GM19025 (cell line): Measurements from ENCODE around the gene SP140.
"Not testable (repeated sequence)": the region's sequence is repeated elsewhere in the genome, so short reads cannot be mapped to it uniquely, and the experiment has no call there.

ENCODE experiments used
- ATAC-seq: cut with Tn5 transposase; IDR thresholded peaks from one replicate; pipeline ENCODE4 v1.9.1; 2021; ENCODE audit warnings: mild to moderate bottlenecking, low read depth, moderate library complexity; ENCODE audit not compliant: unreplicated experiment

SP140 gene

DNA sequence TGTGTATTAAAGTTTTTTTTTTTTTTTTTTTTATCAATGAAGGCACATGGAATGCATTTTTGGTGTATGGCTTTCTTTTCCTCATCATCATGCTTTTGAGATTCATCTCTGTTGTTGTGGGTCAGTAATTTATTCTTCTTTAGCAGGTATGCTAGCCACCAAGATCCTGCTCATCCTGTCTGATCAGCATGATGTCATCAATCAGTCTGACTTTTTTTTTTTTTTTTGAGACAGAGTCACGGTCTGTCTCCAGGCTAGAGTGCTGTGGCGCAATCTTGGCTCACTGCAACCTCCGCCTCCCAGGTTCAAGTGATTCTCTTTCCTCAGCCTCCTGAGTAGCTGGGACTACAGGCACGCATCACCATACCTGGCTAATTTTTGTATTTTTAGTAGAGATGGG lies 2.7 kb upstream of the SP140 start:
- ATAC-seq, result not testable (repeated sequence)

DNA sequence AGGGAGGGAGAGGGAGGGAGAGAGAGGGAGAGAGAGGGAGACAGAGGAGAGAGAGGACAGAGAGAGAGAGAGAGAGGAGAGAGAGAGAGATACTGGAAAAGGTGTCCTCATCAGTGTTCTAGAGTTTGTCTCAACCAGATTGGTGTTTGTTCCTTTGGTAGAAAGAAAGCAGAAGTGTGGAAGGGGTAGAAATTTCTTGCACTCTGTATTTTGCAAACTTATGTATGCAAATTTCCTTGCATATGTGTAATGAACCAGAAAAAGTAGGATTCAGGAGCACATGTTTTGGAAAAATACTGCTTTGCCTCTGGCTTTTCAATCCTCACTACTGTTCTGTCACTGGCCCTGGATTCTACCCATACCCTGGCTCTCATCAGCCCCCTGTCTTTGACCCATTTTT lies 1.1 kb upstream of the SP140 start:
- no peak for ATAC-seq

DNA sequence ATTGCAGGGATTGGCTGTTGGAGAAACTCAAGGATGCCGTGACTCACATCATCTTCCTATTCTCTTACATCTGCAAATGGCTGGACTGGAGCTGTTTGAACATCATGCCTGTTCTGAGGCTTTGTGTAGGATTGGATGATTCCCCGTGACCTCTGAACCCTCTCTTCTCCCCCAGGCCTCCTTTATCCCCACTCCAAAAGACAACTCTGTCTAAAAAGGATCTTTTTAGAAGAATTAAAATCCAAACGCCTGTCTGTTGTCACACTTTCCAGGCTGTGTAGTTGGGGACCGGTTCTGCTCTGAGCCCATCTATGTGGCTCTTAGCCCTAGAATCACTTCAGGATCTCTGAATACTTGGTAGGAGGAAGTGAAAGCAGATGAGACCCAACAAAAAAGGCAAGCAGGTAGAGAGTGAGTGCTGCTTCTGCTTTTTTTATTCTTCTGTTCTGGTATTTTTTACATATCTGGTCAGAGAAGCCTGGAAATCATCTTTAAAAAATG lies 565 bp downstream of the SP140 start:
- ATAC-seq, result peak; percentile 69

- ATAC-seq, result no peak
These were observed 1.7 kb downstream of the SP140 start for GRCh38 chr2:230227216-230227615.

GRCh38 chr2:230230087-230230486 lies 4.6 kb downstream of the SP140 start:
- no peak for ATAC-seq

- ATAC-seq, result no peak
These were observed 5.1 kb downstream of the SP140 start for GRCh38 chr2:230230496-230231200.

DNA sequence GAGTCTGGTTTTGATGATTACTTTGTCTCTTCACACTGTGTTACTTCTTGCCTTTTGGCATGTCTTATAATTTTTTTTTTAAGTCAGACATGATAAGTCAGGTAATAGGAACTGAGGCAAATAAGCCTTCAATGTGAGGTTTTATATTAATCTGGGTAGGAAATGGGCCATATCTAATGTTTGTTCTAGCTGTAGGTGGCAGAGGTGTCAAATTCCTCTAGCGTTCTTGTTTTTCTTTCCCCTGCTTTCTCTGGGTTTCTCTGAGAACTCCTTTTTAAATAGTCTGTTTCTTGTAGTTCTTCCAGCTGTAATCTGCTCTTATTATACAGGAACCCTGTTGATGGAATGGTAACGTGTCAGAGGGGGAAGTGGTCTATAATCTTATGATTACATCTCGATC lies 5.7 kb downstream of the SP140 start:
- no peak for ATAC-seq

DNA sequence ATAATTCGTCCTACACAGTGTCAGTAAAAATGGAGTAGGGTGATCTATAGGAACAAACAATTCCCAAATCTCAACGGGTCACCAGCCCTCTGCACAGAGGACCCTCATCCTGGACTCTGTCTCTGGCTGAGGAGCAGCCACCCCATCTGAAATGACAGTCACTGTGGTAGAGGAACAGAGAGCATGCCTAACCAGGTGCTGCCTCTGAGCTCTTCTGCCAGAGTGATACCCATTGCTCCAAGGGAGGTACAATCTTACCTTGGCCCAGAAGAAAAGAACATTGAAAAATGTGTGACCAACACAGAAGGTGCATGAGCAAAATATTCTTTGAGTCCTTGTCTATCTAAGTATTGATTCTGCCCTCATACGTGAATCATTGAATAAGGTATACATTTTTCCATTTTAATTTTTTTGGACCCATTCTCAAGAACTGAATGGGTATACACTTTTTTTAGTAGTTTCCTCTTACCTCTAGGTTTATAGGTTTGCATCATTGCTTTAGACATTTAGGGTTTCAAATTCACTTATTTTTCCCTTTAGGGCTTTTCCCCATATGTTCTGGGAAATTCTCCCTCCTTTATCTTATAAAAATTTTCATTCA lies 8.7 kb downstream of the SP140 start:
- ATAC-seq, result no peak

DNA sequence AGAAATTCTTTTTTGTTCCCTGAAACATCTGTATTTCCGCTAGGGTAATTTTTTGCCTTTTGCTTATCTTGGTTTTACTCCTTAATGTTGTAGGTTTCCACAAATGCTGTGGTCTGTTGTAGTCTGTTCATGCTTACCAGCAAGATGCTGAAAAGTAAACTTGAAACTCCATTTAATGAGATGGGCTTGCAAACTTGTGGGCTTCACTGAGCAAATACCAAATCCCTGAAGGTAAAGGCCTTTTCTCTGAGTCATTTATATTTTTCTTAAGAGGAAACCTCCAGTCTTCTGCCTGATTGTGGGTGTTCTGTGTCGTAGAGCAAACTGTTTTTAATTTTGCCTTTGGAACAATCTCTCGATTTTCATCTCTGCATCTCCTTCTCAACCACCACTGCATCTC lies 9.3 kb downstream of the SP140 start:
- no peak for ATAC-seq

GRCh38 chr2:230244211-230244610 lies 18.7 kb downstream of the SP140 start:
- ATAC-seq, result no peak

- ATAC-seq, result no peak
These were observed 20.7 kb downstream of the SP140 start for GRCh38 chr2:230246206-230246605.

DNA sequence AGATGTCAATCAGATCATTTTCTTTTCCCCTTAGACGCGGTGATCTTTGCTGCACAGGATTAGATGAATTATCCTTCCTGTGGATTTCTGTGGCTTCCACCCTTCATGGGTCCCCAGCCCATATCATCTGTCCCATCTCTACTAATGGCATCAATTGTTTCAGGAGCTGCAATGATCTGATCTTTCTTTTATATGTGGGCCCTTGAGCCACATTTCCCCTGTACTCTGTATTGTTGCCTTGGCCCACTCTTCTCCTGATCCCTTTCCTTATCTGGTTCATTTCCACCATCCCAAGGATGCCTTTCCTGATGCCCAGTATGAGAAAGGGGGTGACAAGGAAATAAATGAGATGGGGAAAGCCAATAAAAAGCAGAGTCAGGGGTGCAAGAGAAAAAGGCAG lies 24.7 kb downstream of the SP140 start:
- ATAC-seq, result no peak

- no peak for ATAC-seq
These were observed 28.8 kb downstream of the SP140 start for GRCh38 chr2:230254152-230254881.

GRCh38 chr2:230256733-230257332 lies 31.3 kb downstream of the SP140 start:
- ATAC-seq, result no peak

DNA sequence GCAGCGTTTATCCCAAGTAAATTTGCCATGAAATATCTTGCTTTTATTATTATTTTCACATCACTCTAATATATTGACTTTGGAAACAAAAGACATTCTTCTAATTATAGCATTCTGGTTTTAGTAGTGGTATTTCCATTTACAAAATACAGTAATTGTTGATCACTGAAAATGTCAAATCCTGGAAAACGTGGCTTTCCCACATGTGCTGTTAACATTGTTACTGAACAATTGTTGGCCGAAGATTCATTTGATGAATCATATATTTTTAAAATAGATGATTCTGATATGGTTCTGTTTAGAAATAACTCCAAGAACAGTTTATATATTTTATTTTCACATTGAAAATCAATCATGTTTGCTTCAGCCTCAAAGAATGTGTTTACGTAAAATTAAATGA lies 32.9 kb downstream of the SP140 start:
- no peak for ATAC-seq

- ATAC-seq, result no peak
These were observed 36.7 kb downstream of the SP140 start for GRCh38 chr2:230262246-230262645.

GRCh38 chr2:230264945-230265344 lies 39.4 kb downstream of the SP140 start:
- ATAC-seq, result not testable (repeated sequence)

GRCh38 chr2:230266638-230267037 lies 41.1 kb downstream of the SP140 start:
- no peak for ATAC-seq

DNA sequence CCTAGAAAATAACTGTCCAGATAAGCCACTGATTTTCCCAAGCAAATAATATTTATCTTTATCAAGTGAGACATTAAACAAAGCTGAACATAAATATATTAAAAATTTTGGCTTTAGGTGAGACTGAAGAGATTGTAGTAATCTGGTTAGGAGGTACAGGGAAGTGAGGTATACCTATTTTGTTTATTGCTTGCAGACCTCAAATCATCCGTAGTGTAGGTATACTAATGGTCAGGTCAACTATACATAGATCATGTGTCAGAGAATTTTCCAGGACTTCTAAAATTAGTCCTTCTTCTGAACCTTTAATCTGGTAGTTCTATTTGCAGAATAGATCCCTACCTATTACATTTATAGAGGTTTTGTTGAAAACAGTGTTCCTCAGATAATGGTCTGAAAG lies 41.5 kb downstream of the SP140 start:
- ATAC-seq, result no peak

DNA sequence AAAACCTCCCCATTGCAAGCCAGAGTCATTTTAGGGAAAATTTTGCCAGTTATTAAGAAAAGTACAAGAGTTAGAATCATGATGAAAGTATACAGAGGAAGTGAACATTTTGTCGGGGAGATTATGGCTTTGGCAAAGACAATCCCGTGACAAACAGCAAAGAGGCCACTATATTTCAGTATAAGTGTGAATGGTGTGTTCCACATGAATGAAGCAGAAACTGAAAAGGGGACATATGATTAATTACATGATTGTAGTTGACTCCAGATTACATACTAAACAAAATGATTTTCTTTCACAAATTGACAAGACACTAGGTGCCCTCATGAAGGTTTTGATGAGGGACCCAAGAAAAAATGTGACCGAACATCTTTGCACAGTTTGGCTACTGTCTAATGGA lies 42.0 kb downstream of the SP140 start:
- ATAC-seq, result peak; percentile 41

- ATAC-seq, result peak; percentile 57
These were observed 43.2 kb downstream of the SP140 start for GRCh38 chr2:230268606-230269243.
